Mononuclear cell (primary cell): Measurements from ENCODE around the gene OGFOD3. TPM values are rescaled to one million over a fixed set of nuclear protein-coding genes. Genes with fewer than 3 reads are reported as not detected.
"Not testable (repeated sequence)": the region's sequence is repeated elsewhere in the genome, so short reads cannot be mapped to it uniquely, and the experiment has no call there.

Experiments
- H3K27me3 ChIP-seq: 2 replicates; pipeline ENCODE4 v1.6.0; 2011; ENCODE audit warnings: low read length, control low read depth; ENCODE audit not compliant: insufficient read depth
- H3K4me1 ChIP-seq: 2 replicates; pipeline ENCODE4 v1.5.1; 2011; ENCODE audit warnings: mild to moderate bottlenecking, low read length, control low read depth; ENCODE audit not compliant: insufficient read depth
- H3K4me3 ChIP-seq: 2 replicates; pipeline ENCODE4 v1.5.1; 2011; ENCODE audit warnings: mild to moderate bottlenecking, low read length, moderate library complexity
- H3K9me3 ChIP-seq: 2 replicates; pipeline ENCODE4 v1.5.1; 2011; ENCODE audit warnings: low read depth, mild to moderate bottlenecking, control low read depth, low read length
- total RNA-seq: library from RNA; depleted of rRNA; stranded (reverse); fragments of >200 nt; gene quantifications from one replicate; pipeline ENCODE4 v1.2.3, GENCODE V29; 2012

The OGFOD3 gene
- total RNA-seq, 1 donor = 11.9 TPM

DNA sequence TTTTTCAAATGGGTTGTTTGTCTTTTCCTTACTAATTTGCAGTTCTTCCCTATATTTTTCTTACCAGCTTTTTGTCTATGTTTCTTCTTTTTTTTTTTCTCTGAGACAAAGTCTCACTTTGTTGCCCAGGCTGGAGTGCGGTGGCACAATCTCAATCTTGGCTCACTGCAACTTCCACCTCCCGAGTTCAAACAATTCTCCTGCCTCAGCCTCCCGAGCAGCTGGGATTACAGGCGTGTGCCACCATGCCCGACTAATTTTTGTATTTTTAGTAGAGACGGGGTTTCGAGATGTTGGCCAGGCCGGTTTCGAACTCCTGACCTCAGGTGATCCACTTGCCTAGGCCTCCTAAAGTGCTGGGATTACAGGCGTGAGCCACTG lies 45.3 kb downstream of the OGFOD3 start:
- not testable (repeated sequence) for H3K9me3 ChIP-seq

DNA sequence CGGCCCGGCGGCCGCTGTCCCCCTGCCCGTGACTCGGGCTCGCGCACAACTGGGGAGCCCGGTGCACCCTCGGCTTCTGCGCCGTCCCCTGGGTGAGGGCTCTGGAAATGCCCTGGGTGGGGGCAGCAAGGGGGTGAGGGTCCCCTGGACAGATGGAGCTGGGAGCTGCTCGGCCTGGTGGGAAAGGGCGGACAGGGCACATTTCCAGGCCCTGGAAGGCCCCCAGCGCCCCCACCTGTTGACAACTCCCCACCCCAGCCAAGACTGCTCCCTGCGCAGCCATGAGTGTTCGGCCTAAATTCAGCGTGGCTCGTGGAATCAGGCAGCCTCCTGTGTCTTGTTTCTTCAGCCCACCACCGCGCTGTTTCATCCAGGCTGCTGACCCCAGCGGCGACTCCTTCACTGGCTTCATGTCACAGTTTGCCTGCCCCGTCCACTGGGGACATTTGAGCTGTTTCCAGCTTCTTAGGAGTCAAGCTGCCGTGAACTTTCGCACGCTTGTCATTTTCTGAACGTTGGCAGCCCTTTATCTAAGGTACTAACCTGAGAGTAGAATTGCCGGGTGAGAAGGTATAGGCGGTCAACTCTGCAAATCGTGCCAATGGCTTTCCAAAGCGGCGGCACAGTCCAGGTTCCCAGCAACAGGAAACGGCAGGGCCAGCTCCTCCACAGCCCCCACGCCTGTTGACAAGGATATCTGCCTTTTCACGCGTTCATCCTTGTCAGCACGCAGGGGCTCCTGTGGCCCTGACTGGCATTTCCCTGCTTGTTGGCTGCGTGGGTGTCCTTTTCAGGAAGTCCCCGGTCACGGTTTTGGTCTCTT lies 45.9 kb downstream of the OGFOD3 start:
- peaks cover 40% of the 10 kb centered on the region for H3K27me3 ChIP-seq
- H3K4me1 ChIP-seq = peaks cover 15% of the 10 kb centered on the region
- no peaks in the 10 kb centered on the region for H3K9me3 ChIP-seq
- no peak overlapping the region for H3K4me3 ChIP-seq

More for the DNA sequence above, 45.3 kb downstream of the OGFOD3 start:
- peaks cover 15% of the 10 kb centered on the region for H3K4me1 ChIP-seq
- peaks cover 40% of the 10 kb centered on the region for H3K27me3 ChIP-seq
- not testable (repeated sequence) for H3K4me3 ChIP-seq

DNA sequence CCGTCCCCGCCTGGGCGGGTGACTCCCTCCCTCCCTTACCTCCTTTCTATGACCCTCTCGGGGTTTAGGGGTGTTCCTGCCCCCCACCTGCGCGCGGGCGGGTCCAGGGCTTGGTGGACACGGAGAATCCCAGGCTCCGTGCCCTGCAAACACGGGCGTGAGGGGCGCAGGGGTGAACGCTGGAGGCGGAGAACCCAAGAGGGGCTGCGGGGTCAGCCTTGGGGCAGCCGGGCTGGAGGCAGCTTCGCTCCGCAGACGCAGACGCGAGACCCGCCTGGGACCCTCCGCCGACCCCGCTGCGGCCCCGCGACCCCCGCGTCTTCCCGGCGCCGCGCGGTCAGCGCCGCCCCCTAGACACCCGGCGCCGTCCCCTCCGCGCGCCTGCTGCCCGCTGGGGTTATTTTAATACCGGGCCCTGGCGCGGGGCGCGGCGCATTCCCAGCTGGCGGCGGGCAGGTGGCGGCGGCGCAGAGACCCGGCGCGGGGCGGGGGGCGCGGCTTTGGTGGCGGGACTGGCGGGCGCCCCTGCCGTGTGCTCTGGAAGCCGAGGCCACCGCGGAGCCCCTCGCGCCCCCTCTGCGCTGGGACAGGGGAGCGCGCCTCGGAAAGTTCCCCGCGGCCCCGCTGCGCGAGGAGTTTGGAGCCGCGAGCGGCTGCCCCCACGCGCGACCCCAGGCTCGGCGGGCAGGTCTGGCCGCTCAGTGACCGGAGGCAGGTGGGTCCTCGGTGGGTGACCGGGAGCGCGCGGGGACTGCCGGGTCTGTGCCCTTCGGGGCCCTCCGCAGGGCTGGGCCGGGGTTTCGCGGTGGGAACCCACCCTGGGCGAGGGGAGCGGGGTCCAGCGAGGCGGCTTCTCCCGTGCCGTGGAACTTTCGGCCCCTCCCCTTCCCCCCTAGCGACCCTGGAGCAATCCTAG lies 46.8 kb downstream of the OGFOD3 start, which contains the start of gene UTS2R:
Gene UTS2R (plus strand): TSS at position 433 of the 916 bp plus-strand sequence. CDS start 2,560 bp downstream, outside the sequence.
- H3K4me3 ChIP-seq = peak within 1 kb of the TSS; percentile 5

DNA sequence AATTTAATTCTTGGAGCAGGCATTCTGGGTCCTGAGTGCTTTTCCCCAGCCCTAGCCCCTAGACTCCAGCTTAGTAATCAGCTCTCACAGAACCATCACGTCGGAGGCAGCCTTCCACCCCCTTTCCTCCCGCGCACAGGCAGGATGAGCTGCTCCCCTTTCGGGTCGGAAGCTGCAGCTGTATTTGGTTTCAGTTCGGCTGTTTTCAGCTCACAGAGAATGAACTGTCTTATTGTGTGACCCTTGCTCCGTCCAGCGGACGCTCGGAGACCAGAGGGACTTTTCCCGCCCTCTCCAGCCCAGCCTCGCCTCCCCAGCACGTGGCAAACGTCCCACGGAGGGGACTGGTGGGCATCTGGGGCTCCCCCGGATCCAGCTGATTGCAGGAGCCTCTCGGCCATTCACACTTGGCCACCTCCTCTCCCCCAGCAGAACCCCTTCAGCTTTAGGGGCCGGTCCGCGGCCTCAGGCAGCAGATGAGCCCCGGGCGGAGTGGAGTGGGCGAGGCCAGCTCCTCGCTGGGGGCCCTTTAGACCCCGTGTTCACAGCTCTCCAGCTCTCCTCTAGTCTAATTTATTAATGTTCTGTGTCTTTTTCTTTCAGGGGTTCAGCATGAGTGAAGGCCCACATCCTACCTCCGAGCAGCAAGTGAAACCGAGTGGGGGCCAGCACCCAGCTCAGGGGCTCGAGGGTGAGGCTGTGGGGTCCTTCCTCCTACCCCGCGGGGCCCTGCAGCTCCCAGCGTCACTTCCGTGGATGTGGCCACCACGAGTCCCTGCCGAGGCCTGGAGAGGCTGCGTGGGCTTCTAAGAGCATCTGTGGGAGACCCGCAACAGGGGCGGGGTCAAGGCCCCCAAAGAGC lies 47.7 kb downstream of the OGFOD3 start:
- Histone ChIP-seq H3K4me1 (peaks cover 15% of the 10 kb centered on the region), H3K9me3 (no peaks in the 10 kb centered on the region), H3K27me3 (peaks cover 40% of the 10 kb centered on the region), H3K4me3 (peak overlapping the region; percentile 5)

More for the DNA sequence above, 46.8 kb downstream of the OGFOD3 start, which contains the start of gene UTS2R:
- Histone ChIP-seq H3K27me3 (peaks cover 40% of the 10 kb centered on the region), H3K4me1 (peaks cover 15% of the 10 kb centered on the region), H3K9me3 (no peaks in the 10 kb centered on the region)

DNA sequence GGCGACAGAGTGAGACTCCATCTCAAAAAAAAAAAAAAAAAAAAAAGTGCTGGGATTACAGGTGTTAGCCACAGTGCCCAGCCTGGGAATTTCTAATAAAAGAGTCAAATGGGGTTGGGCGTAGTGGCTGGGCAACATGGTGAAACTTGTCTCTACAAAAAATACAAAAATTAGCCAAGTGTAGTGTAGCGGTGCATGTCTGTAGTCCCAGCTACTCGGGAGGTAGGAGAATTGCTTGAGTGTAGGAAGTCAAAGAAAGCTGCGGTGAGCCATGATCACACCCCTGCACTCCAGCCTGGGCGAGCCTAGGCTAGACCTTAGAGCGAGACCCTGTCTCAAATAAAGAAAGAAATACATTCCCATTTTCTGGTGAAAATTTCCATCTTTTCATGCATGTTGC lies 49.2 kb downstream of the OGFOD3 start:
- Histone ChIP-seq H3K27me3 (peaks cover 37% of the 10 kb centered on the region), H3K4me1 (peaks cover 15% of the 10 kb centered on the region), H3K9me3 (no peaks in the 10 kb centered on the region), H3K4me3 (no peak overlapping the region)

DNA sequence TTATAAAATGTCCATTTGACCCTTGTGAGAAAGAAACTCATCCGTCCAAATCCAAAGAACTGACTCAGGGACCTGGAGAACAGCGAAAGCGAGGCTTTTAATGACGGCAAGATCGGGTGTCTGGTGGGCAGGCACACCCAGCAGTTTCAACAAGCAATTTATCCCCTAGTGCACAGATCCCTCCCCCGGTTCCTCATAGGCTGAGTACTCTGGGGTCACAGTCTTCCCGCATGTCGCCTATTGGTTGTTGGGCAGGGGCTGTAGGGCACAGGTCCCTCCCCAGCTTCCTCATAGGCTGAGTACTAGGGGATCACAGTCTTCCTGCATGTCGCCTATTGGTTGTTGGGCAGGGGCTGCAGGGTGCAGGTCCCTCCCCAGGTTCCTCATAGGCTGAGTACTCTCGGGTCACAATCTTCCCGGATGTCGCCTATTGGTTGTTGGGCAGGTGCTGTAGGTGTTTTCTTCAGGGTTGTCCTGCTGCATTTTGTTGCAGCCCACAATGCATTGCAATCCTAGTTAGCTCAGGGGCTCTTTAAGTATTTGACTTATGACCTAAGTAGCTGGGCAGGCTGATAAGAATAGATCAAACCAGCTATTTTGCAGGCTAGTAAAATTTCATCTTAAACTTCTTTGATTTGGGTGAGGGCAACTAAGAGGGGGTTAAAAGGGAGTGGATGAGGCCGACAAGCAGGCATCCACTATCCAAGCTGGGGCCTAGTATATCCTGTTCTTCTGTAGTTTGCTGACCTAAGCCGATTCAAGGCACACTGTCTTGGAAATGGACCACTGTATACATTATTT lies 50.5 kb downstream of the OGFOD3 start:
- Histone ChIP-seq H3K9me3 (no peaks in the 10 kb centered on the region), H3K4me1 (peaks cover 15% of the 10 kb centered on the region), H3K27me3 (peaks cover 27% of the 10 kb centered on the region), H3K4me3 (no peak overlapping the region)

DNA sequence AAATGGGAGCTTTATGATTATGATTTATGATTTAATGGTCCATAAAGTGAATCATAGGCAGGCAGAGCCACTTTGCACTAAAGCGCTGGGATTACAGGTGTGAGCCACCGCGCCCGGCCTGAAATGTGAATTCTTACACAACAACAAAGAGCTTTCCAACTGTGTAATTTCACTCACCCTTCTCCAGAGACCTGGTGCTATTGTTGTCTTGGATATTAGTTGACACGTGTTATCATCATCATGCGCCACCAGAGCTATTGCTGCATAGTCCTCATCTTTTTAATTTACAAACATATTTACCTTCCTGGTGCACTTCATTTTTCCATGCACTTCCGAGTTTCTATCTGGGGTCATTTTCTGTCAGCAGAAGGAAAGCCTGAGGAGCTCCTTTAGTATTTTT lies 51.6 kb downstream of the OGFOD3 start:
- Histone ChIP-seq H3K27me3 (peaks cover 18% of the 10 kb centered on the region), H3K4me1 (peaks cover 9% of the 10 kb centered on the region), H3K4me3 (no peak overlapping the region), H3K9me3 (no peaks in the 10 kb centered on the region)

DNA sequence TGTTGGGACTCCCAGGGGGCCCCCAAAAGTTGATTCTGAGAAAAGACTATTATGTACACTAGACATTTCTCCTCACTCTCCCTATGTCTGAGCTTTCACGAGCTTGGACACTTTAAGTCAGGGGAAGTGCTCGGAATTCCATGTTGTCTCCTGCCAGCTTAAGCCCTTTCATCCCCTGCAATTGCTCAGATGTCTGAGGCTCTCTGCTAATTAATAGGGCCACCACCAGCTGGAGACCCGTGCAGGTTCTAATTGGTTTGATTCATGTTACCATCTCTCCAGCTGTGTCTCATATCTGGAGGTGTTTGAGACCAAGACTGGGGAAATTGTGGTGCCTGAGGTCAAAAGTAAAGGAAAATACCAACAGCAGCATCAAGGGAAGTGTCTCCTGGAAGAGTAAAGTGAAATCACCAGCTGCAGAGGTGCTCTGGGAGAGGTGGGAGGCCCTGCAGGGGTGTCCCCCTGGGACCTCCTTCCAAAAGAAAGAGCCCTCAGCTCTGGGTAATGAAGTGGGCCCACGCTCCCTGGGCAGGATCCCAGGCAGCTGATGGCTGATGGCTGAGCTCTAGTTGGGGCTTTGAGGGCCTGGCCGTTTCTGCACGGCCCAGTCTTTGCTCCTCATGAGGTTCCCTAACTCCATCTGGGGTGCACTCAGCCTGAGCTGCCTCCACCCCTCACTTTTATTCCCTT lies 52.6 kb downstream of the OGFOD3 start:
- no peaks in the 10 kb centered on the region for H3K9me3 ChIP-seq
- H3K4me3 ChIP-seq = no peak overlapping the region
- H3K4me1 ChIP-seq = peaks cover 4% of the 10 kb centered on the region
- peaks cover 12% of the 10 kb centered on the region for H3K27me3 ChIP-seq

DNA sequence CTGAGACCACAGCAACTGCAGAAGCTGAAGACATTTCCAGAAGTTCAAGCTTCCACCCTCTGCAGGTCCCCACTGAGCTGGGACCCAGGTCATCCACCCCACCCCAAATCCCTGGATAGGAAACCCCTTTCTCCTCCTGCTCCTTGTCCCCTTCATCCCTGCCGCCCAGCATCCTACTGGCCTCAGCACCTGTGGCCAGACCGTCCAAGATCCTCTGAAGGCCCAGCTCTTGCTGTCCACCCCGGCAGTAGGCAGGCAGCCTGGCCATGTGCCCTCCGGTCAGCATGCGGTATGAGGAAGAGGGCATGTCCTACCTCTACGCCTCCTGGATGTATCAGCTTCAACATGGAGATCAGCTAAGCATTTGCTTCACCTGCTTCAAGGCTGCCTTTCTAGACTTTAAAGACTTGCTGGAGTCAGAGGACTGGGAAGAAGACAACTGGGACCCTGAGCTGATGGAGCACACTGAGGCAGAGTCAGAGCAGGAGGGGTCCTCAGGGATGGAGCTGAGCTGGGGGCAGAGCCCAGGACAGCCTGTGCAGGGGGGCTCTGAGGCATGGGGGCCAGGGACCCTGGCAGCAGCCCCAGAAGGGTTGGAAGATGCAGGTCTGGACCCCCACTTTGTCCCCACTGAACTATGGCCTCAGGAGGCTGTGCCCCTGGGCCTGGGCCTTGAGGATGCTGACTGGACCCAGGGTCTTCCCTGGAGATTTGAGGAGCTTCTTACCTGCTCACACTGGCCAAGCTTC lies 56.3 kb downstream of the OGFOD3 start:
- H3K27me3 ChIP-seq = peaks cover 2% of the 10 kb centered on the region
- no peak overlapping the region for H3K4me3 ChIP-seq
- no peaks in the 10 kb centered on the region for H3K9me3 ChIP-seq
- no peaks in the 10 kb centered on the region for H3K4me1 ChIP-seq

DNA sequence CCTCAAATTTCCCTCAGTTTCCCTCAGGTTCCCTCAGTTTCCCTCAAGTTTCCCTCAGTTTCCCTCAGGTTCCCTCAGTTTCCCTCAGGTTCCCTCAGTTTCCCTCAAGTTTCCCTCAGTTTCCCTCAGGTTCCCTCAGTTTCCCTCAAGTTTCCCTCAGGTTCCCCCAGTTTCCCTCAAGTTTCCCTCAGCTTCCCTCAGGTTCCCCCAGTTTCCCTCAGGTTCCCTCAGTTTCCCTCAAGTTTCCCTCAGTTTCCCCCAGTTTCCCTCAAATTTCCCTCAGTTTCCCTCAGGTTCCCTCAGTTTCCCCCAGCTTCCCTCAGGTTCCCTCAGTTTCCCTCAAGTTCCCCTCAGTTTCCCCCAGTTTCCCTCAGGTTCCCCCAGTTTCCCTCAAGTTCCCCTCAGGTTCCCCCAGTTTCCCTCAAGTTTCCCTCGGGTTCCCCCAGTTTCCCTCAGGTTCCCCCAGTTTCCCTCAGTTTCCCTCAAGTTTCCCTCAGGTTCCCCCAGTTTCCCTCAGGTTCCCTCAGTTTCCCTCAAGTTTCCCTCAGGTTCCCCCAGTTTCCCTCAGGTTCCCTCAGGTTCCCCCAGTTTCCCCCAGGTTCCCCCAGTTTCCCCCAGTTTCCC lies 58.8 kb downstream of the OGFOD3 start:
- H3K9me3 ChIP-seq, H3K4me1 ChIP-seq, H3K27me3 ChIP-seq, H3K4me3 ChIP-seq: not testable (repeated sequence)

DNA sequence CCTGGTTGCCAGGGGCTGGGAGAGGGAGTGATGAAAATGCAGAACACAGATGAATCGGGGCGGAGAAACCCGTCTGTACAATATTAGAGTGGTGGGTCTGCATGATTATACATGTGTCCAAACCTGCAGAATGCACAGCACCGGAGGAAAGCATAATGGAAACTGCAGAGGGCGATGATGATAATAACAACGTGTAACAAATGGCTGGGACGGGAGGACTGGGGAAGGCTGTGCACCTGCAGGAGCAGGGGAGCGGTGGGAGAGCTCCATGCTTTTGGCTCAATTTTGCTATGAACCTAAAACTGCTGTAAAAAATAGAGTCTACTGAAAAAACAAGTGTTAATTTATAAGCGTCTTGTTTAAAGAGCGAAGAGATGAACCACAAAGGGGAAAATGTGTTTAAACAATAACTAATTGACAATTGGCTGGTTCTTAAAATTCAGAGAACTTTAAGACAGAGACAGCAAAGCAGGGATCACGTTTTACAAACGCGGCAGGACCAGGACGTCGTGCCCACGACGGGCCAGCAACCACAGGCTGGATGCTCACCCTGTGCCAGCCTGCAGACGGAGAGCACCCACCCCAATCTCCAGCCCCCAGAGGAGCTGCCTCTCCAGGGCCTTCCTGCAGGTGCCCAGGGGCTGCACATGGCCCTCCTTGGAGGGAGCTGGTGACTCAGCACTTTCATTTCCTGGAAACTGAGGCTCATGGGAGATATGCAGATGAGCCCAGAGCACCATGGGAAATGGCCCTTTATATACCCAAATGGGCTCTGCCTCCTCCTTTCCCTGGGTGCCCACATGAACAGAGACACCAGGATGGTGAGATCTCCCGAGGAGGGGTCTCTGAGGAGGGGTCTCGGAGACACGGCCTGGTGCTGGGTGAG lies 59.7 kb downstream of the OGFOD3 start, which contains the start of gene TEX19:
Gene TEX19 (plus strand): TSS at position 783 of the 886 bp plus-strand sequence. CDS start 2,904 bp downstream, outside the sequence.
- H3K4me1 ChIP-seq = no peaks in the 10 kb centered on the region
- peaks cover 2% of the 10 kb centered on the region for H3K27me3 ChIP-seq
- H3K4me3 ChIP-seq = no peak within 1 kb of the TSS
- no peaks in the 10 kb centered on the region for H3K9me3 ChIP-seq

DNA sequence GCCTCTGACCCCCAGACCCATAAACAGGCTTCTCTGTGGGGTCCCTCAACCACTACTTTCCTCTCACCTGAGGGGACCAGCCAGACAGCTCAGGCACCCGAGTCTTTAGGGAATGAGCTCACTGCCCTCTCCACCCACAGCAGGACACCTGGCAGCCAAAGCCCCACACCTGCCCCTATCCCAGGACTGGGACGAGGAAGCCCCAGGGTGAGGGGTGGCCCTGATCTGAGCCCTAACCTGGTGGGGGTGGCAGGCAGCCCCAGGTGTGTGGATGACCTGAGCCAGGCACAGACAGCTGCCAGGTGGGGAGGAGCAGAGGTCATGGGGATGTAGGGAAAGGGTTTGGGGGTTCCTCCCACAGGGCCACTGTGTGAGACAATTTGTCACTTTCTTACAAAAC lies 61.0 kb downstream of the OGFOD3 start:
- peaks cover 2% of the 10 kb centered on the region for H3K27me3 ChIP-seq
- no peaks in the 10 kb centered on the region for H3K9me3 ChIP-seq
- no peak overlapping the region for H3K4me3 ChIP-seq
- H3K4me1 ChIP-seq = no peaks in the 10 kb centered on the region
